ENCODE data around the gene UTP25.

DNA sequence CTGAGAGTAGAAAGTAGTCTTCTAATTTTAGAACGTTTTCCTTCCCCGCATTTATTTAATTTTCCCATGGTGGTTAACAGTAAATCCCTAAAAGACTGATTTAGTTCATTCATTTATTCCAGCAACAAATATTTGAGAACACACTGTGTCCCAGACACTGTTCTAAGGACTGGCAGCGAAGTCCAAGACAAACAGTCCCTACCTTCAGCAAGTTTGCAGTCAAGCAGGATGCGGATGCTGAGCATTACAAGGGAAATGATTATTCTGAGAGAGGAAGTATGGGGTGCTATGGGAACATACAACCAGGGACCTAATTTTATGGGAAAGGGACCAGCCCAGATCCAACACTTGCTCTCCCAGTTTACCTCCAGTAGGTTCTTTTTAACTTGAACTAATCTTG, 42.2 kb upstream of the UTP25 start:
- TF ChIP-seq, protein P1, sequence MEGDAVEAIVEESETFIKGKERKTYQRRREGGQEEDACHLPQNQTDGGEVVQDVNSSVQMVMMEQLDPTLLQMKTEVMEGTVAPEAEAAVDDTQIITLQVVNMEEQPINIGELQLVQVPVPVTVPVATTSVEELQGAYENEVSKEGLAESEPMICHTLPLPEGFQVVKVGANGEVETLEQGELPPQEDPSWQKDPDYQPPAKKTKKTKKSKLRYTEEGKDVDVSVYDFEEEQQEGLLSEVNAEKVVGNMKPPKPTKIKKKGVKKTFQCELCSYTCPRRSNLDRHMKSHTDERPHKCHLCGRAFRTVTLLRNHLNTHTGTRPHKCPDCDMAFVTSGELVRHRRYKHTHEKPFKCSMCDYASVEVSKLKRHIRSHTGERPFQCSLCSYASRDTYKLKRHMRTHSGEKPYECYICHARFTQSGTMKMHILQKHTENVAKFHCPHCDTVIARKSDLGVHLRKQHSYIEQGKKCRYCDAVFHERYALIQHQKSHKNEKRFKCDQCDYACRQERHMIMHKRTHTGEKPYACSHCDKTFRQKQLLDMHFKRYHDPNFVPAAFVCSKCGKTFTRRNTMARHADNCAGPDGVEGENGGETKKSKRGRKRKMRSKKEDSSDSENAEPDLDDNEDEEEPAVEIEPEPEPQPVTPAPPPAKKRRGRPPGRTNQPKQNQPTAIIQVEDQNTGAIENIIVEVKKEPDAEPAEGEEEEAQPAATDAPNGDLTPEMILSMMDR (IDR thresholded peaks at IDR 0.05; ENCODE audit: low read depth, low read length), result no peak
- no peak for TF ChIP-seq EZH2phosphoT487 (IDR thresholded peaks at IDR 0.05; ENCODE audit: low read depth)
